Stimulated activated CD8-positive, alpha-beta memory T cell treated with anti-CD3 and anti-CD28 coated beads, Interleukin-12 subunit alpha, Interleukin-12 subunit beta, amount 100 ng/mL, for 24 hours (primary cell): ENCODE data around the gene TRPM4.
"Not testable (repeated sequence)": the region's sequence is repeated elsewhere in the genome, so short reads cannot be mapped to it uniquely, and the experiment has no call there.

Experiments
- DNase-seq: peaks from one replicate; pipeline ENCODE4 v3.0.0-alpha.2; 2020; ENCODE audit errors: extremely low read depth

Gene TRPM4

DNA sequence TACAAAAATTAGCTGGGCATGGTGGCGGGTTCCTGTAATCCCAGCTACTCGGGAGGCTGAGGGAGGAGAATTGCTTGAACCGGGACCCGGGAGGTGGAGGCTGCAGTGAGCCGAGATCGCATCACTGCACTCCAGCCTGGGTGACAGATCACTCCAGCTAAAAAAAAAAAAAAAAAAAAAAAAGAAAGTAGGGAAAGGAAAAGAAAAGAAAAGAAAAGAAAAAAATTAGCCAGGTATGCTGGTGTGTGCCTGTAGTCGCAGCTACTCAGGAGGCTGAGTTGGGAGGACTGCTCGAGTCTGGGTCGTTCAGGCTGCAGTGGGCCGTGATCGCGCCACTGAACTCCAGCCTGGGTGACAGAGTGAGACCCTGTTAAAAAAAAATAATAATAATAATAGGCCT is 30.4 kb upstream of the TRPM4 start:
- DNase-seq, result not testable (repeated sequence)

- peak; percentile 81 for DNase-seq
Observed at GRCh38 chr19:49127674-49128544, 29.7 kb upstream of the TRPM4 start.

- no peak for DNase-seq
Observed at GRCh38 chr19:49128545-49129237, 28.9 kb upstream of the TRPM4 start.

- no peak for DNase-seq
Observed at GRCh38 chr19:49129238-49129583, 28.4 kb upstream of the TRPM4 start.

DNA sequence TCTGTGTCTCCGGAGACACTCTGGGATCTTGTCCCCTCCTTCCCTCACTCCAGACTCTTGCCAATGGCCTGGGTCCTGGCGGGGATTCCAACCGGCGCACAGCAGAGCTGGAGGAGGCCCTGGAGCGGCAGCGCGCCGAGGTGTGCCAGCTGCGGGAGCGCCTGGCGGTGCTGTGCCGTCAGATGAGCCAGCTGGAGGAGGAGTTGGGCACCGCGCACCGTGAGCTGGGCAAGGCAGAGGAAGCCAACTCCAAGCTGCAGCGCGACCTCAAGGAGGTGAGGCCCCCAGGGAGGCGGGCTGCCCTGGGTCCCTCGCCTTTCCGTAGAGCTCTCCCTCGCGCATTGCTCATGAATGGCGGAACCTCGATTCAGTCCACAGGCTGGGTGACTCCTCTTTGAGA is 27.3 kb upstream of the TRPM4 start:
- DNase-seq, result no peak

GRCh38 chr19:49132974-49133609 is 24.5 kb upstream of the TRPM4 start:
- no peak for DNase-seq

DNA sequence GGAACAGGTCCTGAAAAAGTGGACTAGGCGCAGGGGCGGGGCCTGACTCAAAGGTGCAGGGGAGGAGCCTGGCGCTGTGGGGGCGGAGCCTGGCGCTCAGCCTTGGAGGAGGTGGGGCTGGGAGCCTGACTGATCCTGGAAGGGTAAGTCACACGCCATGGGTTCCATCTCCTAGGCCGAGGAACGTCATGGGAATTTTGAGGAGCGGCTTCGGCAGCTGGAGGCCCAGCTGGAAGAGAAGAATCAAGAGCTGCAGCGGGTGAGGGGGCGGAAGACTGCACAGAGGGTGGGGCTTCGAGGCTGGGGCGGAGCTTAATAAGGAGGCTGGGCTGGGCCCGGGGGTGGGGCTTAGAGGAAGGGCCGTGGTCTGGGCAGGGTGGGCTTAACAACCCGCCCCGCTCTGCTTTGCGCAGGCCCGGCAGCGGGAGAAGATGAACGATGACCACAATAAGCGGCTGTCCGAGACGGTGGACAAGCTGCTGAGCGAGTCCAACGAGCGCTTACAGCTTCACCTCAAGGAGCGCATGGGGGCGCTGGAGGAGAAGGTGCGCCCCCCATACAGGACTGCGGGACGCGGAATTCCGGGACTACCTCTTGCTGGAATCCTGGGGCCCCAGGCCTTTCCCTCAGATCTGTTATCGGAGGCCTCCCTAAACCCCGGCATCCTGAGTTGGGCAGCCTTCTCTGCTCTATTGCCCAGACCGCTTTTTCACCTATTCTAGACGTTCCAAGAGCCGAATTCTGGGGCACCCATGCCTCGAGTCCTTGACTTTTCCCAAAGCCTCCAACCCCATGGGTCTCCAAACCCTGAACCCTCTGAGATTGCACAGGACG is 23.8 kb upstream of the TRPM4 start:
- DNase-seq, result no peak

GRCh38 chr19:49135686-49136085 is 21.9 kb upstream of the TRPM4 start:
- DNase-seq, result no peak

DNA sequence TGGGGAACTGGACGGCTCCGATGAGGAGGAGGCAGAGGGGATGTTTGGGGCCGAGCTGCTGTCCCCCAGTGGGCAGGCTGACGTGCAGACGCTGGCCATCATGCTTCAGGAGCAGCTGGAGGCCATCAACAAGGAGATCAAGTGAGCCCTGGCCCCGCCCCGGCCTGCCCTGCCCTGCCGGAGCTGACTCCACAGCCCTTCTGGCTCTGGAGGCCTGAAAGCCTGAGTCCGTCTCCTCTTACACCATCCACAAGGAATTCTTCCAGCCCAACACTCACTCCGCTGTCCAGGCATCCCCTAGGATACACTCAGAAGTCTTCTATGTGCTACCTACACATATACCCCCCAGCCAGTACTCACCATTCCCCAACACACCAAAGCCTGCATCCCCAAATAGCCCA is 20.8 kb upstream of the TRPM4 start:
- no peak for DNase-seq

GRCh38 chr19:49140951-49141350 is 16.6 kb upstream of the TRPM4 start:
- no peak for DNase-seq

- no peak for DNase-seq
Observed at GRCh38 chr19:49141352-49141751, 16.2 kb upstream of the TRPM4 start.

- DNase-seq, result peak; percentile 37
Observed at GRCh38 chr19:49142866-49143335, 14.7 kb upstream of the TRPM4 start.

- peak; percentile 35 for DNase-seq
Observed at GRCh38 chr19:49145573-49146407, 11.8 kb upstream of the TRPM4 start.

DNA sequence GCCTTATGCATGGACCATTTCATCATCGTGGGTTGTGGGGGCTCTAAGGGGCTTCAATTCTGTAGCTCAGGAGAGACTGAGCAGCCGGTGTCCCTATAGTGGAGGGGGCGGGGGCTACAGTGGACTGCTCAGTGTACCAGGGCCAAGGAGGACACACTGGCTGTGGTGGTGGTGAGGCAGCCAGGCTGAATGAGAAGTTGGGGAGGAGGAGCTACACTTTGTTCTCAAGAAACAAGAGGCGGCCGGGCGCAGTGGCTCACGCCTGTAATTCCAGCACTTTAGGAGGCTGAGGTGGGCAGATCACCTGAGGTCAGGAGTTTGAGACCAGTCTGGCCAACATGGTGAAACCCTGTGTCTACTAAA is 11.2 kb upstream of the TRPM4 start:
- not testable (repeated sequence) for DNase-seq

GRCh38 chr19:49148044-49148682 is 9.4 kb upstream of the TRPM4 start:
- no peak for DNase-seq

GRCh38 chr19:49148784-49149651 is 8.6 kb upstream of the TRPM4 start:
- peak; percentile 56 for DNase-seq

DNA sequence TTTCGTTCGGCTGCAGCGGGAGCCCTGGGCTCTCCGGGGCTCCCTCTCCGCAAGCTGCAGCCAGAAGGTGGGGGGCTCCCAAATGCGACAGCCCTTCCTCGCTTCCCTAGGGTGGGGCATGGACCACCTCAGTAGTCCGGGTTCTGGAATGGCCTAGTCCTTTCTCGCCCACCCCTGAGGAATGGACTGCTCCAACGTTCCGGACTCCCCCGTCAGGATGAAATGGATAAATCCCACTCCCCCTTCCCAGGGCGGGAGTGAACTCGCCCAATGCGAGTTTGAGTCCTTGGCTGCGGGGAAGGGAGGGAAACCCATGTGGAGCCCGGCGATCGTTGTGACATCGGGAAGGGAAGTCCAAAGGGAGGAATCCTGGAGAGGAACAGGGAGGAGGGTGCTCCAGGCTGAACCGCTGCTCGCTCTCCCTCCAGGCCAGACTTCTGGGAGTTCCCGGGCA is 7.9 kb upstream of the TRPM4 start:
- no peak for DNase-seq

- DNase-seq, result no peak
Observed at GRCh38 chr19:49150106-49150943, 7.3 kb upstream of the TRPM4 start.

GRCh38 chr19:49150944-49151243 is 6.7 kb upstream of the TRPM4 start:
- no peak for DNase-seq
